Measurements from ENCODE around the gene ZFYVE16. TPM values are rescaled to one million over a fixed set of nuclear protein-coding genes. Genes with fewer than 3 reads are reported as not detected.

Gene ZFYVE16
- polyA plus RNA-seq, 2 of the 4 experiments (the other 2 are of a cell fraction) = 16.4 to 26.2 TPM

DNA sequence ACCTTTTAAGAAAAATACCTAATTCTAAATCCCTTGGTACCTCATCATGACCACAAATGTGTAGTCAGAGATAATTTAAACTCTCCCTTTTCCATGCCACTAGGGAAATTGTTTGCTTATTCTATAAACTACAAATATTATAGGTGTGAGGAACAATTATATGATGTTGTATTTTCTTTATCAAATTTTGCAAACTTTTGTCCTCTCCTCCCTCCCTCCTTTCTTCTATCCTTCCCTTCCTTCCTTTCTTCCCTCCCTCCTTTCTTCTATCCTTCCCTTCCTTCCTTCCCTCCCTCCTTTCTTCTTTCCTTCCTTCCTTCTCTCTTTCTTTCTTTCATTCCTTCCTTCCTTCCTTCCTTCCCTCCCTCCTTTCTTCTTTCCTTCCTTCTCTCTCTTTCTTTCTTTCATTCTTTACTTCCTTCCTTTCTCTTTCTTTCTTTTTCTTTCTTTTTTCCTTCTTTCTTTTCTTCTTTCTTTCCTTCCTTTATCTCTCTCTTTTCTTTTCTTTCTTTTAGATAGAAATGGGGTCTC is 46.9 kb upstream of the ZFYVE16 start:
- no peaks in the 10 kb centered on the region for H3K9me3 ChIP-seq
- FAIRE-seq (no peak), ATAC-seq (no peak), DNase-seq (ENCODE audit: low read depth in 1 of 2, low spot score in 1 of 2) (no peak)
- ChIA-PET CTCF (no interaction called here), POLR2A (no interaction called here)
- H3K4me3 ChIP-seq = no peak overlapping the region
- H3K4me2 ChIP-seq = no peak overlapping the region
- H3K27ac ChIP-seq = no peak overlapping the region
- H3K4me1 ChIP-seq = no peaks in the 10 kb centered on the region
- TF ChIP-seq HOXA7 (CRISPR knock-in tag; IDR thresholded peaks at IDR 0.05) (no peak), NPAS2 (CRISPR knock-in tag; IDR thresholded peaks at IDR 0.05; ENCODE audit: borderline replicate concordance) (no peak), FOSB (CRISPR knock-in tag; IDR thresholded peaks at IDR 0.05) (no peak), SMC3 (IDR thresholded peaks at IDR 0.05) (no peak)
- TF ChIP-seq, protein P1, sequence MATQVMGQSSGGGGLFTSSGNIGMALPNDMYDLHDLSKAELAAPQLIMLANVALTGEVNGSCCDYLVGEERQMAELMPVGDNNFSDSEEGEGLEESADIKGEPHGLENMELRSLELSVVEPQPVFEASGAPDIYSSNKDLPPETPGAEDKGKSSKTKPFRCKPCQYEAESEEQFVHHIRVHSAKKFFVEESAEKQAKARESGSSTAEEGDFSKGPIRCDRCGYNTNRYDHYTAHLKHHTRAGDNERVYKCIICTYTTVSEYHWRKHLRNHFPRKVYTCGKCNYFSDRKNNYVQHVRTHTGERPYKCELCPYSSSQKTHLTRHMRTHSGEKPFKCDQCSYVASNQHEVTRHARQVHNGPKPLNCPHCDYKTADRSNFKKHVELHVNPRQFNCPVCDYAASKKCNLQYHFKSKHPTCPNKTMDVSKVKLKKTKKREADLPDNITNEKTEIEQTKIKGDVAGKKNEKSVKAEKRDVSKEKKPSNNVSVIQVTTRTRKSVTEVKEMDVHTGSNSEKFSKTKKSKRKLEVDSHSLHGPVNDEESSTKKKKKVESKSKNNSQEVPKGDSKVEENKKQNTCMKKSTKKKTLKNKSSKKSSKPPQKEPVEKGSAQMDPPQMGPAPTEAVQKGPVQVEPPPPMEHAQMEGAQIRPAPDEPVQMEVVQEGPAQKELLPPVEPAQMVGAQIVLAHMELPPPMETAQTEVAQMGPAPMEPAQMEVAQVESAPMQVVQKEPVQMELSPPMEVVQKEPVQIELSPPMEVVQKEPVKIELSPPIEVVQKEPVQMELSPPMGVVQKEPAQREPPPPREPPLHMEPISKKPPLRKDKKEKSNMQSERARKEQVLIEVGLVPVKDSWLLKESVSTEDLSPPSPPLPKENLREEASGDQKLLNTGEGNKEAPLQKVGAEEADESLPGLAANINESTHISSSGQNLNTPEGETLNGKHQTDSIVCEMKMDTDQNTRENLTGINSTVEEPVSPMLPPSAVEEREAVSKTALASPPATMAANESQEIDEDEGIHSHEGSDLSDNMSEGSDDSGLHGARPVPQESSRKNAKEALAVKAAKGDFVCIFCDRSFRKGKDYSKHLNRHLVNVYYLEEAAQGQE (IDR thresholded peaks at IDR 0.05) = no peak

DNA sequence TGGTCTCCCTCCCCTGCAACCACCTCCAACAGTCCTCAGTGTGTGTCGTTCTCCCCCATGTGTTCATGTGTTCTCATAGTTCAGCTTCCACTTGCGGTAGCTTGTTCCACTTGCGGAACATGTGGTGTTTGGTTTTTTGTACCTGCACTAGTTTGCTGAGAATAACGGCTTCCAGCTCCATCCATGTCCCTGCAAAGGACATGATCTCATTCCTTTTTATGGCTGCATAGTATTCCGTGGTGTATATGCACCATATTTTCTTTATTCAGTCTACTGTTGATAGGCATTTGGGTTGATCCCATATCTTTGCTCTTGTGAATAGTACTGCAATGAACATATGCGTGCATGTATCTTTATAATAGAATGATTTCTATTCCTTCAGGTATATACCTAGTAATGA is 43.0 kb upstream of the ZFYVE16 start:
- no peak for TF ChIP-seq CEBPB (IDR thresholded peaks at IDR 0.05)
- no peak for TF ChIP-seq SMC3 (IDR thresholded peaks at IDR 0.05)
- TF ChIP-seq, protein P2, sequence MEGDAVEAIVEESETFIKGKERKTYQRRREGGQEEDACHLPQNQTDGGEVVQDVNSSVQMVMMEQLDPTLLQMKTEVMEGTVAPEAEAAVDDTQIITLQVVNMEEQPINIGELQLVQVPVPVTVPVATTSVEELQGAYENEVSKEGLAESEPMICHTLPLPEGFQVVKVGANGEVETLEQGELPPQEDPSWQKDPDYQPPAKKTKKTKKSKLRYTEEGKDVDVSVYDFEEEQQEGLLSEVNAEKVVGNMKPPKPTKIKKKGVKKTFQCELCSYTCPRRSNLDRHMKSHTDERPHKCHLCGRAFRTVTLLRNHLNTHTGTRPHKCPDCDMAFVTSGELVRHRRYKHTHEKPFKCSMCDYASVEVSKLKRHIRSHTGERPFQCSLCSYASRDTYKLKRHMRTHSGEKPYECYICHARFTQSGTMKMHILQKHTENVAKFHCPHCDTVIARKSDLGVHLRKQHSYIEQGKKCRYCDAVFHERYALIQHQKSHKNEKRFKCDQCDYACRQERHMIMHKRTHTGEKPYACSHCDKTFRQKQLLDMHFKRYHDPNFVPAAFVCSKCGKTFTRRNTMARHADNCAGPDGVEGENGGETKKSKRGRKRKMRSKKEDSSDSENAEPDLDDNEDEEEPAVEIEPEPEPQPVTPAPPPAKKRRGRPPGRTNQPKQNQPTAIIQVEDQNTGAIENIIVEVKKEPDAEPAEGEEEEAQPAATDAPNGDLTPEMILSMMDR (IDR thresholded peaks at IDR 0.05) = no peak
- no peak for TF ChIP-seq NFE2L2 (conservative IDR thresholded peaks at IDR 0.05; ENCODE audit: low read length)
- no peak for TF ChIP-seq KDM5A (IDR thresholded peaks at IDR 0.05)
- TF ChIP-seq, protein P1 (IDR thresholded peaks at IDR 0.05) = no peak
- TF ChIP-seq, protein P3, sequence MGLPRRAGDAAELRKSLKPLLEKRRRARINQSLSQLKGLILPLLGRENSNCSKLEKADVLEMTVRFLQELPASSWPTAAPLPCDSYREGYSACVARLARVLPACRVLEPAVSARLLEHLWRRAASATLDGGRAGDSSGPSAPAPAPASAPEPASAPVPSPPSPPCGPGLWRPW (IDR thresholded peaks at IDR 0.05) = no peak
- no peak for TF ChIP-seq RNF2 (IDR thresholded peaks at IDR 0.05; ENCODE audit: borderline replicate concordance, low read depth)
- no peak for TF ChIP-seq FOXS1 (CRISPR knock-in tag; IDR thresholded peaks at IDR 0.05)
- no peak for TF ChIP-seq JUNB (IDR thresholded peaks at IDR 0.05)
- no peak for TF ChIP-seq ZFP36 (IDR thresholded peaks at IDR 0.05; ENCODE audit: borderline replicate concordance, partially characterized antibody)
- TF ChIP-seq HEYL (CRISPR knock-in tag; IDR thresholded peaks at IDR 0.05) = no peak
- no peak for TF ChIP-seq CHD4 (IDR thresholded peaks at IDR 0.05; ENCODE audit: borderline replicate concordance)
- no peak for TF ChIP-seq FOSL2 (IDR thresholded peaks at IDR 0.05)
- TF ChIP-seq FOSL2 (CRISPR knock-in tag; IDR thresholded peaks at IDR 0.05) = no peak
- ChIA-PET POLR2A (no interaction called here), CTCF (no interaction called here)
- DNase-seq (ENCODE audit: low read depth in 1 of 2, low spot score in 1 of 2) = no peak
- Histone ChIP-seq H3K4me3 (no peak overlapping the region), H3K27ac (no peak overlapping the region), H3K4me2 (no peak overlapping the region), H3K4me1 (no peaks in the 10 kb centered on the region), H3K9me3 (no peaks in the 10 kb centered on the region)
- WGBS (ENCODE audit: missing lambda C conversion rate) = 60% methylated on average over 6 of the region's 6 CpGs
- no peak for FAIRE-seq
- no peak for ATAC-seq
